Endometrial microvascular endothelial cells (primary cell): Measurements from ENCODE around the gene MYRIP. TPM values are rescaled to one million over a fixed set of nuclear protein-coding genes. Genes with fewer than 3 reads are reported as not detected.

Experiments used
- in situ Hi-C: cut with HindIII; loops from 2 replicates; pipeline ENCODE4 v1.10.0; 2017; ENCODE audit warnings: low sequenced_read_pairs, low pct_unique_long_range_greater_than_20kb; ENCODE audit errors: inconsistent ontology term
- total RNA-seq: library from RNA; depleted of rRNA; stranded (reverse); fragments of >200 nt; gene quantifications from one replicate; pipeline ENCODE4 v1.2.3, GENCODE V29; 2015; ENCODE audit errors: inconsistent ontology term

Gene MYRIP
- total RNA-seq, 1 donor from 2014 or later: 1.1 TPM

- in situ Hi-C loops: no loop called here
Observed at GRCh38 chr3:39882111-39882510, 72.7 kb downstream of the MYRIP start.

- in situ Hi-C loops: no loop called here
Observed at GRCh38 chr3:39892068-39892467, 82.7 kb downstream of the MYRIP start.

GRCh38 chr3:39896184-39896583, 86.8 kb downstream of the MYRIP start:
- in situ Hi-C loops: no loop called here

GRCh38 chr3:39900462-39901002, 91.1 kb downstream of the MYRIP start:
- in situ Hi-C loops: no loop called here

GRCh38 chr3:39903253-39903652, 93.8 kb downstream of the MYRIP start:
- in situ Hi-C loops: no loop called here

GRCh38 chr3:39905788-39906187, 96.4 kb downstream of the MYRIP start:
- in situ Hi-C loops: no loop called here

- in situ Hi-C loops: no loop called here
Observed at GRCh38 chr3:39907981-39908380, 98.6 kb downstream of the MYRIP start.

- in situ Hi-C loops: no loop called here
Observed at GRCh38 chr3:39910135-39910534, 100.7 kb downstream of the MYRIP start.

- in situ Hi-C loops: no loop called here
Observed at GRCh38 chr3:39910826-39911464, 101.5 kb downstream of the MYRIP start.

- in situ Hi-C loops: no loop called here
Observed at GRCh38 chr3:39911465-39912309, 102.3 kb downstream of the MYRIP start.

GRCh38 chr3:39915027-39915426, 105.6 kb downstream of the MYRIP start:
- in situ Hi-C loops: no loop called here

- in situ Hi-C loops: no loop called here
Observed at GRCh38 chr3:39917065-39917773, 107.8 kb downstream of the MYRIP start.

GRCh38 chr3:39919281-39919680, 109.9 kb downstream of the MYRIP start:
- in situ Hi-C loops: no loop called here

- in situ Hi-C loops: no loop called here
Observed at GRCh38 chr3:39920271-39920670, 110.9 kb downstream of the MYRIP start.

GRCh38 chr3:39927479-39927878, 118.1 kb downstream of the MYRIP start:
- in situ Hi-C loops: no loop called here

- in situ Hi-C loops: no loop called here
Observed at GRCh38 chr3:39933986-39934693, 124.7 kb downstream of the MYRIP start.

GRCh38 chr3:39934696-39935095, 125.3 kb downstream of the MYRIP start:
- in situ Hi-C loops: no loop called here

- in situ Hi-C loops: no loop called here
Observed at GRCh38 chr3:39935261-39935660, 125.9 kb downstream of the MYRIP start.

GRCh38 chr3:39936848-39937247, 127.4 kb downstream of the MYRIP start:
- in situ Hi-C loops: no loop called here
